Measurements from ENCODE around the gene STRN3. TPM values are rescaled to one million over a fixed set of nuclear protein-coding genes. Genes with fewer than 3 reads are reported as not detected.

Gene STRN3
- total RNA-seq, 4 donors from 2014 or later = 28.3 to 48.8 (median 38.1) TPM

DNA sequence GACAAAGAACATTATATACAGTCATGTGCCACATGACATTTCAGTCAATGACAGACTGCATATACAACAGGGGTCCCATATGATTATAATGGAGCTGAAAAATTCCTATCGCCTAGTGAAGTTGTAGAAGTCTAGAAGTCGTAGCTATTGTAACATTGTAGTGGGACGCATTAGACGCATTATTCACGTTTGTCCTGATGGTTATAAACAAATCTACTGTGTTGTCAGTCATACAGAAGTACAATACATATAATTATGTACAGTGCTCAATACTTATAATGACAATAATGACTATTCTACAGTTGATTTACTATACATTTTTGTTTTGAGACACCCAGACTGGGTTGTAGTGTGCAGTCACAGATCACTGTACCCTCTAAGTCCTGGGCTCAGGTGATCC is 64.8 kb downstream of the STRN3 start:
- TF ChIP-seq POLR2A (IDR thresholded peaks at IDR 0.05) = no peak
- TF ChIP-seq CTCF (IDR thresholded peaks at IDR 0.05) = no peak
- DNase-seq (ENCODE audit: low spot score in 2 of 2) = no peak
- intact Hi-C loops (cut with DNase I; ENCODE audit: low total_unique reads) = no loop called here
- 91 to 92% methylated on average over 5 of the region's 5 CpGs for WGBS, 2 donors
- no peak overlapping the region for H3K4me3 ChIP-seq (ENCODE audit: low read depth, poor library complexity, severe bottlenecking)

- no peak for DNase-seq (ENCODE audit: low spot score in 2 of 2)
- TF ChIP-seq POLR2A (IDR thresholded peaks at IDR 0.05) (no peak), CTCF (IDR thresholded peaks at IDR 0.05) (no peak)
- 94 to 96% methylated on average over 3 of the region's 3 CpGs for WGBS, 2 donors
- H3K4me3 ChIP-seq (ENCODE audit: low read depth, poor library complexity, severe bottlenecking) = no peak overlapping the region
- intact Hi-C loops (cut with DNase I; ENCODE audit: low total_unique reads) = no loop called here
These were observed 66.0 kb downstream of the STRN3 start for GRCh38 chr14:30960216-30960615.

GRCh38 chr14:30958555-30959407 is 67.4 kb downstream of the STRN3 start:
- intact Hi-C loops (cut with DNase I; ENCODE audit: low total_unique reads) = no loop called here
- WGBS, 2 donors = 93 to 94% methylated on average over 10 of the region's 10 CpGs
- H3K4me3 ChIP-seq (ENCODE audit: low read depth, poor library complexity, severe bottlenecking) = no peak overlapping the region
- TF ChIP-seq POLR2A (IDR thresholded peaks at IDR 0.05) (no peak), CTCF (IDR thresholded peaks at IDR 0.05) (no peak)
- DNase-seq (ENCODE audit: low spot score in 2 of 2) = no peak

GRCh38 chr14:30957813-30958370 is 68.3 kb downstream of the STRN3 start:
- WGBS, 2 donors = 74 to 80% methylated on average over 5 of the region's 5 CpGs
- DNase-seq (ENCODE audit: low spot score in 2 of 2) = no peak
- TF ChIP-seq POLR2A (IDR thresholded peaks at IDR 0.05) = no peak
- no peak for TF ChIP-seq CTCF (IDR thresholded peaks at IDR 0.05)
- no peak overlapping the region for H3K4me3 ChIP-seq (ENCODE audit: low read depth, poor library complexity, severe bottlenecking)
- intact Hi-C loops (cut with DNase I; ENCODE audit: low total_unique reads) = no loop called here

- H3K4me3 ChIP-seq (ENCODE audit: low read depth, poor library complexity, severe bottlenecking) = no peak overlapping the region
- intact Hi-C loops (cut with DNase I; ENCODE audit: low total_unique reads) = no loop called here
- TF ChIP-seq POLR2A (IDR thresholded peaks at IDR 0.05) (no peak), CTCF (IDR thresholded peaks at IDR 0.05) (no peak)
- DNase-seq (ENCODE audit: low spot score in 2 of 2) = no peak
- 90 to 100% methylated on average over 2 of the region's 2 CpGs for WGBS, 2 donors
These were observed 76.5 kb downstream of the STRN3 start for GRCh38 chr14:30949651-30950050.
